ENCODE measurements around the gene SLC12A6. TPM values are rescaled to one million over a fixed set of nuclear protein-coding genes. Genes with fewer than 3 reads are reported as not detected.
A peak's percentile ranks its signal among the peaks of the same experiment; 100 is the strongest.
"Not testable (repeated sequence)": the region's sequence is repeated elsewhere in the genome, so short reads cannot be mapped to it uniquely, and the experiment has no call there.

The SLC12A6 gene
- polyA plus RNA-seq, 3 donors, result 18.3 to 30.6 (median 27.6) TPM

- no peak for DNase-seq
These were observed 21.8 kb upstream of the SLC12A6 start for GRCh38 chr15:34359416-34359815.

GRCh38 chr15:34358948-34359347 lies 21.4 kb upstream of the SLC12A6 start:
- no peak for DNase-seq

DNA sequence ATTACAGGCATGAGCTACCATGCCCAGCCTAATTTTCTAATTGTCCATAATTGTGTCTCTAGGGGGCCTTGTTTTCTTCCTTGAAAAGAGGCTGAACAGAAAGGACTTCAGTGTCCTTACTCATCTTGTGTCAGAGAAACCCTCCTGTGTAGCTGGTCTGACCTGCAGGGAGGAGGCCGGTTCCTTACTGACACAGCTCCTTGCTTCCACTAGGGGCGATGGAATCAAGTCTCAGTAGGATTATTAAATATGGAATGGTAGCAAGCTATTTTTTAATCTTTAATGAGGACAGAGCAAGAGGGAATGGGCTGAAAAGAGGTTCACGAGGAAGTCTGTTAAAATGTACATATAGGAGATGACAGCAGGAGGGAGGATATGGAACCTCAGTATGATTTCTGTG lies 20.8 kb upstream of the SLC12A6 start:
- no peak for DNase-seq

DNA sequence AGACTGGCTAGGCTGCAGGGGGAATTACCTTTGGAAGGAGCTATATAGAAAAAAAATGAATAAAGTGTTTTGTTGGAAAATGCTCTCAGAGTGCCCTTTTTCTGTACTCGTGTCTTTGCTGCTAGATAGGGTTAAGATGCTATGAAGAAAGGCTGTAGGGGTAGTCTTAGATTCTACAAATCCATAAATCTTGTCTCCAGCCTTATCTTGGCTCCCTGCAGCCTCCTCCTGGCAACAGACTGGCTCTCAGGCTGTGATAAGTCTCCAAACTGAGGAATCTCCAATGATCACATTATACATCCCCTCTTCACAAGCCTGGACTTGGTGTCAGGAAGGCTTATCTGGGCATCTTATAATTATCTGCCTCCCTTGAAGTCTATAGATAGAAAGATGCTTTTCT lies 20.1 kb upstream of the SLC12A6 start:
- no peak for DNase-seq

GRCh38 chr15:34355241-34355640 lies 17.7 kb upstream of the SLC12A6 start:
- no peak for DNase-seq

DNA sequence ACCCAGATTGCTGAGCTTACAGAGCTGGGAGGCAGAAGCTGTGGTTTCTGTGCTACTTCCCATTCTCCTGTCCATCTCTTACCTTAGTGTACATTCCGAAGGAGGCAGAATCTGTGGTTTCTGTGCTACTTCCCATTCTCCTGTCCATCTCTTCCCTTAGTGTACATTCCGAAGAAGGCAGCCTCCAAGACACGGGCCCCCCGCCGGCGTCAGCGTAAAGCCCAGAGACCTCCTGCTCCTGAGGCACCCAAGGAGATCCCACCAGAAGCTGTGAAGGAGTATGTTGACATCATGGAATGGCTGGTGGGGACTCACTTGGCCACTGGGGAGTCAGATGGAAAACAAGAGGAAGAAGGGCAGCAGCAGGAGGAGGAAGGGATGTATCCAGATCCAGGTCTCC lies 16.7 kb upstream of the SLC12A6 start:
- DNase-seq, result no peak

DNA sequence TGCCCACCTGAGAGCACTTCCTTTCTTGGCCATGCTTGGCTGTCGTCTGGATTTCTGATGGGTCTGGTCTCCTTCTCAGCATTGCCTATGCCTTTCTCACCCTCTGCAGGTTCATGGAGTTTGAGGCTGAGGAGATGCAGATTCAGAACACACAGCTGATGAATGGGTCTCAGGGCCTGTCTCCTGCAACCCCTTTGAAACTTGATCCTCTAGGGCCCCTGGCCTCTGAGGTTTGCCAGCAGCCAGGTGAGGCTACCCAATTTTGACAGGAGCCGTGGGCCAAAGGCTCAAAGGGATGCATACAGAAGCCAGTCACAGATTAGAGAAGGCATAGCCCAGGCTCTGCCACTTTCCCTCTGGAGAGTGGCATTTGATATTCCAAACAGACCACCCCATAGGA lies 16.0 kb upstream of the SLC12A6 start:
- DNase-seq, result no peak

- not testable (repeated sequence) for DNase-seq
These were observed 15.4 kb upstream of the SLC12A6 start for GRCh38 chr15:34352996-34353395.

GRCh38 chr15:34349769-34350168 lies 12.2 kb upstream of the SLC12A6 start:
- DNase-seq, result no peak

DNA sequence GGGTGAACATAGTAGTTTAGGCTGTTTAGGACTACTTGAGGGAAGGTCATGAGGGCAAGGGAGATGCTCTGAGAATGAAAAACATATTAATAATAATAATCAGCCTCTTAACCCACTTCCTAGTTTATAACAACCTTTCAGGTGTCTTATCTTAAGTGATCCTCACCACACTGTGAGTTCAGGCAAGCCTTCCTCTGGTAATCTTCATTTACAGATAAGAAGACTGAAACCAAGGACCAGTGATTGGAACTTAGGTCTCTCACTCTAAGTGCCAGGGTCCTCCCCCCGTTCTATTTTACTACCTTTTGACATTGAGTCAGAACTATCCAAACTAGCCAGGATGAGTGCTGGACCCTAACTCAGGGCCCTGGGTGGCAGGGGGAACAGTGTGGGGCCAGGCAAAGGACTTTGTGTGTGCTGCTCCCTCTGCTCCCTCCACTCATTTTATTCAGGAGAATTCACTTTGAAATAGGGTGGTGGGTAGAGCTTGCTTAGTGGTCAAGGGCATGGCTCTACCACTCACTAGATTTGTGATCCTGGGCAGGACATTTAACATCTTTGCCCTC lies 11.2 kb upstream of the SLC12A6 start:
- DNase-seq, result no peak

GRCh38 chr15:34347951-34348638 lies 10.5 kb upstream of the SLC12A6 start:
- no peak for DNase-seq

GRCh38 chr15:34342737-34343575 lies 5.4 kb upstream of the SLC12A6 start, which contains the start of the genes NOP10 and NUTM1:
NOP10 (minus strand) TSS chr15:34343136; CDS start chr15:34343073, 63 bp downstream.
NUTM1 (plus strand) TSS chr15:34343315; CDS start chr15:34343697, 382 bp downstream.
- peak; percentile 92 for DNase-seq

DNA sequence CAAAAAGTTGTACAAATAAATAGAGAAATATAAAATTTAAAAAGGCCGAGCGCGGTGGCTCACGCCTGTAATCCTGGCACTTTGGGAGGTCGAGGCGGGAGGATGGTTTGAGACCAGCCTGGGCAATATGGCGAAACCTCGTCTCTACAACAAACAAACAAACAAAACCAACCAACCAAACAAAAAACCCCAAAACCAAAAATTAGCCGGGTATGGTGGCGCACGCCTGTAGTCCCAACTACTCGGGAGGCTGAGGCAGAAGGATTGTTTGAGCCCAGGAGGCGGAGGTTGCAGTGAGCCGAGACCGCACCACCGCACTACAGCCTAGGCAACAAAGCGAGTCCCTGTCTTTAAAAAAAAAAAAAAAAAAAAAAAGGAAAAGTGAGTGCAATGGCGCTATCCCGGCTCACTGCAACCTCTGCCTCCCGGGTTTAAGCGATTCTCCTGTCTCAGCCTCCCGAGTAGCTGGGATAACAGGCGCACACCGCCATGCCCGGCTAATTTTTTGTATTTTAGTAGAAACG lies 4.7 kb upstream of the SLC12A6 start:
- DNase-seq, result not testable (repeated sequence)

GRCh38 chr15:34341381-34342212 lies 4.0 kb upstream of the SLC12A6 start:
- no peak for DNase-seq

GRCh38 chr15:34339946-34340345 lies 2.4 kb upstream of the SLC12A6 start:
- no peak for DNase-seq

- no peak for DNase-seq
These were observed 766 bp upstream of the SLC12A6 start for GRCh38 chr15:34338347-34338746.

DNA sequence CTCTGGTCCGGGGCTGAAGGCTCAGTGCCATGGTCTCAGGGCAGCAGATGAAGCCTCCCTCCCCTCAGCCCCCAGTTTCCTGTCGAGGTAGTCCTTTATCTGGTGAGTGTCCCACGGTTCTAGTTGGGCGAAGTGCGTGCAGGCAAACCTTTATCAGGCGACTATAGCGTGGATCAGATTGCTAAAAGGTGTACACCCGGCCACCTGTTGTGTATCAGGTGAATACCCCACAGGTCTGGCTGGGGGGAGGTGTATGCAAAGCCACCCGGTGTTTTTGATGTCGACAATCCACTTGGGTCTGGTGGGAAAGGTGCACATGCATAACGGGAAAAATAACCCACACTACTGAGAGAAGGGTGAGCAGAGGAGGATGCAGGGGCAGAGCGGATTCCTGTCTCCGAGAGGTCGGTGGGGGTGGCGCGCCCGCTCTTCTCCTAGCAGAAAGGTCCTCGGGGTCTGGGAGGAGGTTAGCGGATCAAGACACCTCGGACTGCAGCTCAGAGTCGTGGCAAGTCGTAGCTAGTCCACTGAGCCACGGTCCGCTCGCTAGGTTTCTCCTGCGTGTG lies 507 bp downstream of the SLC12A6 start:
- DNase-seq, result no peak

- no peak for DNase-seq
These were observed 1.2 kb downstream of the SLC12A6 start for GRCh38 chr15:34336231-34336990.

DNA sequence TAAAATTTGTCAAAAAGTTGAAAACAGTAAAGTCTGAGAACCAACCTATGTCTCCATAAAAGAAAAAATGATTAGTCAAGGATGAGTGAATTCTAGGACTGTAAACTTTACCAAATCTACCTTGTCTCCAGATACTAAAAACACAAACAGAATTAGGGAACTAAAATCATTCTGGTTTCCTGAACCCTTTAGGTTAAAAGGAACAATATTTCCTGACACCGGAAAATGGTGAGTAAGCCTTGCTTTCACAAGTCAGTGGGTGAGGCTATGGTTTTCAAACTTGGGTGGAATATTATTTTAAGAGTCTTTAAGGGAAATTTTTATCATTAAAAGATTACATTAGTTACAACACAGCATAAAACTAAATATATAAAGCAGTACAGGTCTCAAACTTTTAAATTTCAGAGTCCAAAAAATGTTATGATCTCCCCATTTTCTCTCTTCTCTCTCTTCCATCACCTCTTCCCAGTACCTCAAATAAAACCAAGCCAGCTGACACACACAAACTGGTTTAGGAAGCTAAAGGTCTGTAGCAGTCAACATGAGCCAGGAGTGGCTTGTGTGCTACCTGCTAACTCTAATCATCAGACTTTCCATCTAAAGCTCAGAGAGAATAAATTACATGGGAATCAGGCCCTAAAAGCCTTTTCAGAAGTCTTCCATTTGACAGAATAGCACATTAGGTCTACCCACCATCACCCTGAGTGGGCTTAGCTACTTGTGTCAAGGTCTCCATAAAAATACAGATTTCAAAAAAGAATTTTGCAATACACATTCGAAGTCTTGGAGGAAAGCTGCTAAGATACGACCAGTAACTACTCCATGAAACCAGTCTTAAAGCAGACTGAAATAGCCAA lies 2.2 kb downstream of the SLC12A6 start:
- DNase-seq, result no peak

Measured in renal pelvis (tissue), 4 donors.